ENCODE data around the gene ARRB2. TPM values are rescaled to one million over a fixed set of nuclear protein-coding genes. Genes with fewer than 3 reads are reported as not detected.

ARRB2 gene
- 15.5 and 21.5 TPM in 2 replicates for total RNA-seq (2016; rRNA removed; fragmentation: Illumina TruSeq; extraction: Trizol)
- 26.6 and 31.6 TPM in 2 replicates for total RNA-seq (2016; cell fraction: cytosol; rRNA removed; fragmentation: Illumina TruSeq; extraction: Trizol; ENCODE audit: low read depth)
- total RNA-seq (2016; cell fraction: insoluble cytoplasmic fraction; rRNA removed; fragmentation: Illumina TruSeq; extraction: Trizol): 11.0 and 21.7 TPM in 2 replicates
- 39.2 and 42.1 TPM in 2 replicates for total RNA-seq (2016; cell fraction: membrane; rRNA removed; fragmentation: Illumina TruSeq; extraction: Trizol)
- total RNA-seq (2016; cell fraction: nucleus; rRNA removed; fragmentation: Illumina TruSeq; extraction: Trizol): 14.4 and 14.9 TPM in 2 replicates
- polyA plus RNA-seq (2011; rRNA removed): 49.2 and 58.4 TPM in 2 replicates
- polyA plus RNA-seq (2011; cell fraction: cytosol; rRNA removed): 39.2 and 47.6 TPM in 2 replicates
- 125 and 127 TPM in 2 replicates for polyA plus RNA-seq (2011; cell fraction: nucleus; rRNA removed)
- 56.5 and 69.1 TPM in 2 replicates for polyA plus RNA-seq (2012)
- polyA plus RNA-seq (2016; cell fraction: cytosol; fragmentation: Illumina TruSeq; extraction: Trizol; ENCODE audit: low read depth): 73.1 and 77.8 TPM in 2 replicates
- 31.2 and 37.0 TPM in 2 replicates for polyA plus RNA-seq (2016; cell fraction: insoluble cytoplasmic fraction; fragmentation: Illumina TruSeq; extraction: Trizol; ENCODE audit: low read depth)
- 82.8 and 84.1 TPM in 2 replicates for polyA plus RNA-seq (2016; cell fraction: membrane; fragmentation: Illumina TruSeq; extraction: Trizol; ENCODE audit: low read depth)
- 77.0 and 85.1 TPM in 2 replicates for polyA plus RNA-seq (2016; cell fraction: nucleus; fragmentation: Illumina TruSeq; extraction: Trizol; ENCODE audit: insufficient read depth, low read depth)
- 30.3 and 32.9 TPM in 2 replicates for polyA minus RNA-seq (2011; rRNA and poly(A)+ RNA removed; ENCODE audit: low replicate concordance)
- polyA minus RNA-seq (2011; cell fraction: cytosol; rRNA and poly(A)+ RNA removed): 17.3 and 18.1 TPM in 2 replicates
- 19.2 and 23.5 TPM in 2 replicates for polyA minus RNA-seq (2011; cell fraction: nucleus; rRNA and poly(A)+ RNA removed)
- percentile 67 among the genes with signal in this experiment for Bru-seq, nascent RNA
- BruChase-seq, experiment 1, labeled RNA remaining after a 6-hour chase: percentile 85 among the genes with signal in this experiment
- percentile 80 among the genes with signal in this experiment for BruChase-seq, experiment 2, labeled RNA remaining after a 2-hour chase
- long read RNA-seq, experiment 1, partial matches to known transcripts: 3 of 11 reads
- long read RNA-seq, experiment 1, other reads (novel, unspliced or antisense): 2 of 11 reads
- long read RNA-seq, experiment 2, transcript ARRB2-216 (14 exons, 1,348 nt): major isoform, 34 of 120 reads
- long read RNA-seq, experiment 2, transcript ARRB2-201 (15 exons, 1,895 nt): minor isoform, 23 of 120 reads
- long read RNA-seq, experiment 2, partial matches to known transcripts: 27 of 120 reads
- long read RNA-seq, experiment 2, other reads (novel, unspliced or antisense): 34 of 120 reads

DNA sequence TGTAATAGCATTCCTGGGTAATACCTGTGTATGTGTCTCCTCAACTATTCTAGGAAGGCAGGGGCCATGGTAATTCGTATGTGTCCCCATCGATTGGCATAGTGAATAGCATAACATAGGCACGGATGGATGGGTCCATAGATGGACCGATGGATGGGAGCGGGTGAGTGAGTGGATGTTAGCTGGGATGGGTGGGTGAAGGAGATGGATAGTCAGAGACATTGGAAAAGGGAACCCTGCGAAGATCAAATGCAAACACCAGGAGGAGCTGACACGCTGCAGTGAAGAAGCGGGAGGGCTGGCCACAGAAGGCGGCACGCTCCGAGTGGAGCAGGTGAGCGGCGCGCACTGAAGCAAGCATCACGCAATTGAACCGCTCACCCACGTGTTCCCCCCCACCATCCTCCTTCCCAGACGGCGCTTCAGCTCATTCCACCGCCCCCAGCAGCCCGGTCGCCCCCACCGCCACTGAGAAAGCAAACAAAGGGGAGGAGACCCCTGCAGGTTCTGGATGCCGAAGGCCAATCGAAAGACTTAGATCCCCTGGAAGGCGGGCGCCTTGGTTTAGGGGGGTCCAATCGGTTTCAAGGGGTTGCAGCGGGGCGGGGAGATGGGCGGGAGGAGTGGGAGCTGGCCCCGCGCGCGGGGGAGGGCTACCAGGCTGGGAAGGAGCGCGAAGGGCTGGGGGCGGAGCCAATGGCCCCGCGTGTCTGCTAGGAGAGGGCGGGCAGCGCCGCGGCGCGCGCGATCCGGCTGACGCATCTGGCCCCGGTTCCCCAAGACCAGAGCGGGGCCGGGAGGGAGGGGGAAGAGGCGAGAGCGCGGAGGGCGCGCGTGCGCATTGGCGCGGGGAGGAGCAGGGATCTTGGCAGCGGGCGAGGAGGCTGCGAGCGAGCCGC lies at the start of gene ARRB2:
ARRB2 (plus strand) TSS at position 839 of the 899 bp plus-strand sequence. CDS start 90 bp downstream, outside the sequence.
- peak within 1 kb of the TSS; percentile 73 for H3K9ac ChIP-seq (ENCODE audit: insufficient read depth, low read depth, low read length)
- peak within 1 kb of the TSS; percentile 91 for H3K4me2 ChIP-seq (ENCODE audit: low read depth, low read length)
- peak; percentile 80 for ATAC-seq
- H3K36me3 ChIP-seq (replicated peaks in 1 of 2; ENCODE audit: control insufficient read depth in 1 of 2, insufficient read depth in 2 of 2, low read length in 2 of 2): no peaks in the 10 kb centered on the region
- FAIRE-seq: peak; percentile 83
- peak within 1 kb of the TSS; percentile 72 to 86 (median 85) for H3K4me3 ChIP-seq (replicated peaks in 1 of 3; ENCODE audit: insufficient read depth in 1 of 3, low read depth in 2 of 3, low read length in 3 of 3)
- intact Hi-C loops (cut with micrococcal nuclease; ENCODE audit: unreplicated experiment): loop anchor here (1.0 to 10.0 kb wide), 5 partner anchors 11 to 255 kb away; partner anchors contain the start of genes GLTPD2, MED11 and SPAG7
- ChIA-PET CTCF (ENCODE audit: low intra/inter-chr PET ratio, low total read pairs) (interaction anchor here (0.8 to 1.9 kb wide), 5 partner anchors 22 to 179 kb away, joined by 3 to 11 read pairs (median 6); partner anchors contain the start of gene MED11), POLR2A (interaction anchor here (0.6 to 5.9 kb wide), 22 partner anchors 9 to 257 kb away, joined by 3 to 107 read pairs (median 4); partner anchors contain the start of genes GLTPD2, MED11, PLD2 and PSMB6)
- DNase-seq (ENCODE audit: low spot score): peak; percentile 97
- 2% methylated on average over 25 of the region's 67 CpGs for WGBS (ENCODE audit: low lambda C conversion rate)
- BruUV-seq (replicated peaks): no TSS peak
- peaks cover 43% of the 10 kb centered on the region for H3K4me1 ChIP-seq (ENCODE audit: insufficient read depth, low read length)
- no peaks in the 10 kb centered on the region for H3K27me3 ChIP-seq (ENCODE audit: control insufficient read depth in 1 of 2, insufficient read depth in 2 of 2, low read length in 2 of 2)
- peak within 1 kb of the TSS; percentile 65 for H3K27ac ChIP-seq (ENCODE audit: extremely low read length, insufficient read depth, low read length)
- H3K9me3 ChIP-seq (ENCODE audit: low read length): no peaks in the 10 kb centered on the region
- H3K79me2 ChIP-seq (ENCODE audit: insufficient read depth, low read length): peaks cover 20% of the 10 kb centered on the region
- in situ Hi-C loops (cut with HindIII; ENCODE audit: extremely low pct_ligation_motif_present, low pct_unique_long_range_greater_than_20kb): no loop called here
- H4K20me1 ChIP-seq (ENCODE audit: insufficient read depth, low read length): no peaks in the 10 kb centered on the region; the same call in 1 of the 2 replicates
- H2AFZ ChIP-seq (ENCODE audit: low read length): no peak within 1 kb of the TSS
- no peak for TF ChIP-seq EHMT2 (IDR thresholded peaks at IDR 0.05; ENCODE audit: borderline replicate concordance, low read depth, low read length)
- TF ChIP-seq SP4 (CRISPR knock-in tag; IDR thresholded peaks at IDR 0.05): peak; percentile 84
- TF ChIP-seq, protein P1, sequence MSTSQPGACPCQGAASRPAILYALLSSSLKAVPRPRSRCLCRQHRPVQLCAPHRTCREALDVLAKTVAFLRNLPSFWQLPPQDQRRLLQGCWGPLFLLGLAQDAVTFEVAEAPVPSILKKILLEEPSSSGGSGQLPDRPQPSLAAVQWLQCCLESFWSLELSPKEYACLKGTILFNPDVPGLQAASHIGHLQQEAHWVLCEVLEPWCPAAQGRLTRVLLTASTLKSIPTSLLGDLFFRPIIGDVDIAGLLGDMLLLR (CRISPR knock-in tag; IDR thresholded peaks at IDR 0.05): no peak; the same call in 1 of the 2 replicates
- no peak for TF ChIP-seq HOXA7 (CRISPR knock-in tag; IDR thresholded peaks at IDR 0.05)
- TF ChIP-seq KLF11 (CRISPR knock-in tag; IDR thresholded peaks at IDR 0.05): no peak
- TF ChIP-seq ARNT (IDR thresholded peaks at IDR 0.05): no peak
- TF ChIP-seq, protein P2, sequence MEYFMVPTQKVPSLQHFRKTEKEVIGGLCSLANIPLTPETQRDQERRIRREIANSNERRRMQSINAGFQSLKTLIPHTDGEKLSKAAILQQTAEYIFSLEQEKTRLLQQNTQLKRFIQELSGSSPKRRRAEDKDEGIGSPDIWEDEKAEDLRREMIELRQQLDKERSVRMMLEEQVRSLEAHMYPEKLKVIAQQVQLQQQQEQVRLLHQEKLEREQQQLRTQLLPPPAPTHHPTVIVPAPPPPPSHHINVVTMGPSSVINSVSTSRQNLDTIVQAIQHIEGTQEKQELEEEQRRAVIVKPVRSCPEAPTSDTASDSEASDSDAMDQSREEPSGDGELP (IDR thresholded peaks at IDR 0.05; ENCODE audit: borderline replicate concordance, low read depth): no peak
- no peak for TF ChIP-seq PAX8 (CRISPR knock-in tag; IDR thresholded peaks at IDR 0.05; ENCODE audit: borderline replicate concordance)
- TF ChIP-seq ZSCAN30 (CRISPR knock-in tag; IDR thresholded peaks at IDR 0.05): no peak
- TF ChIP-seq AHR (CRISPR knock-in tag; IDR thresholded peaks at IDR 0.05): no peak
- TF ChIP-seq HES4 (CRISPR knock-in tag; IDR thresholded peaks at IDR 0.05; ENCODE audit: borderline replicate concordance): peak; percentile 53; the same call in 1 of the 2 replicates
- TF ChIP-seq, protein P3, sequence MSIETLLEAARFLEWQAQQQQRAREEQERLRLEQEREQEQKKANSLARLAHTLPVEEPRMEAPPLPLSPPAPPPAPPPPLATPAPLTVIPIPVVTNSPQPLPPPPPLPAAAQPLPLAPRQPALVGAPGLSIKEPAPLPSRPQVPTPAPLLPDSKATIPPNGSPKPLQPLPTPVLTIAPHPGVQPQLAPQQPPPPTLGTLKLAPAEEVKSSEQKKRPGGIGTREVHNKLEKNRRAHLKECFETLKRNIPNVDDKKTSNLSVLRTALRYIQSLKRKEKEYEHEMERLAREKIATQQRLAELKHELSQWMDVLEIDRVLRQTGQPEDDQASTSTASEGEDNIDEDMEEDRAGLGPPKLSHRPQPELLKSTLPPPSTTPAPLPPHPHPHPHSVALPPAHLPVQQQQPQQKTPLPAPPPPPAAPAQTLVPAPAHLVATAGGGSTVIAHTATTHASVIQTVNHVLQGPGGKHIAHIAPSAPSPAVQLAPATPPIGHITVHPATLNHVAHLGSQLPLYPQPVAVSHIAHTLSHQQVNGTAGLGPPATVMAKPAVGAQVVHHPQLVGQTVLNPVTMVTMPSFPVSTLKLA (IDR thresholded peaks at IDR 0.05): peak; percentile 50
- no peak for TF ChIP-seq ATM (IDR thresholded peaks at IDR 0.05; ENCODE audit: borderline replicate concordance)
- peak; percentile 50; the same call in 1 of the 2 replicates for TF ChIP-seq FOXK1 (CRISPR knock-in tag; IDR thresholded peaks at IDR 0.05; ENCODE audit: borderline replicate concordance, low read depth)
- TF ChIP-seq SCMH1 (CRISPR knock-in tag; IDR thresholded peaks at IDR 0.05; ENCODE audit: borderline replicate concordance): no peak

All from HepG2 (cell line).